Kidney epithelial cell (primary cell): ENCODE measurements around the gene TEX19. TPM values are rescaled to one million over a fixed set of nuclear protein-coding genes. Genes with fewer than 3 reads are reported as not detected.

Experiments
- DNase-seq: peaks from one replicate; pipeline ENCODE4 v3.0.0-alpha.2; 2010; ENCODE audit warnings: low read depth
- H3K27me3 ChIP-seq: 2 replicates; pipeline ENCODE4 v1.6.0; 2011; ENCODE audit warnings: low read length; ENCODE audit not compliant: control insufficient read depth, insufficient read depth
- H3K36me3 ChIP-seq: 2 replicates; pipeline ENCODE4 v1.5.1; 2011; ENCODE audit warnings: low read length; ENCODE audit not compliant: control insufficient read depth, insufficient read depth
- H3K4me3 ChIP-seq: 2 replicates; pipeline ENCODE4 v1.5.1; 2011; ENCODE audit warnings: low read depth, mild to moderate bottlenecking, control low read depth, low read length
- total RNA-seq: library from RNA; depleted of rRNA; stranded (reverse); fragments of >200 nt; gene quantifications from 2 replicates; pipeline ENCODE4 v1.2.3, GENCODE V29; 2015
- TF ChIP-seq, protein P1 (sequence below): IDR thresholded peaks from 2 replicates; pipeline ENCODE4 v1.5.1; 2011; ENCODE audit warnings: mild to moderate bottlenecking, moderate library complexity, low read length, control low read depth, inconsistent platforms; ENCODE audit not compliant: insufficient read depth, poor library complexity, severe bottlenecking

TEX19 gene
- total RNA-seq, 1 donor from 2014 or later, result not detected

GRCh38 chr17:82351713-82352488 is 7.1 kb upstream of the TEX19 start:
- peak; percentile 56 for DNase-seq
- Histone ChIP-seq H3K27me3 (peaks cover 19% of the 10 kb centered on the region), H3K4me3 (no peak overlapping the region), H3K36me3 (no peaks in the 10 kb centered on the region)
- TF ChIP-seq, protein P1, sequence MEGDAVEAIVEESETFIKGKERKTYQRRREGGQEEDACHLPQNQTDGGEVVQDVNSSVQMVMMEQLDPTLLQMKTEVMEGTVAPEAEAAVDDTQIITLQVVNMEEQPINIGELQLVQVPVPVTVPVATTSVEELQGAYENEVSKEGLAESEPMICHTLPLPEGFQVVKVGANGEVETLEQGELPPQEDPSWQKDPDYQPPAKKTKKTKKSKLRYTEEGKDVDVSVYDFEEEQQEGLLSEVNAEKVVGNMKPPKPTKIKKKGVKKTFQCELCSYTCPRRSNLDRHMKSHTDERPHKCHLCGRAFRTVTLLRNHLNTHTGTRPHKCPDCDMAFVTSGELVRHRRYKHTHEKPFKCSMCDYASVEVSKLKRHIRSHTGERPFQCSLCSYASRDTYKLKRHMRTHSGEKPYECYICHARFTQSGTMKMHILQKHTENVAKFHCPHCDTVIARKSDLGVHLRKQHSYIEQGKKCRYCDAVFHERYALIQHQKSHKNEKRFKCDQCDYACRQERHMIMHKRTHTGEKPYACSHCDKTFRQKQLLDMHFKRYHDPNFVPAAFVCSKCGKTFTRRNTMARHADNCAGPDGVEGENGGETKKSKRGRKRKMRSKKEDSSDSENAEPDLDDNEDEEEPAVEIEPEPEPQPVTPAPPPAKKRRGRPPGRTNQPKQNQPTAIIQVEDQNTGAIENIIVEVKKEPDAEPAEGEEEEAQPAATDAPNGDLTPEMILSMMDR, result peak; percentile 92

- DNase-seq, result no peak
- TF ChIP-seq, protein P1, result no peak
- Histone ChIP-seq H3K27me3 (peaks cover 19% of the 10 kb centered on the region), H3K36me3 (no peaks in the 10 kb centered on the region), H3K4me3 (no peak overlapping the region)
Measured at GRCh38 chr17:82353484-82353883, 5.6 kb upstream of the TEX19 start.

- no peak for DNase-seq
- Histone ChIP-seq H3K27me3 (peaks cover 9% of the 10 kb centered on the region), H3K4me3 (no peak overlapping the region), H3K36me3 (no peaks in the 10 kb centered on the region)
- TF ChIP-seq, protein P1, result no peak
Measured at GRCh38 chr17:82354804-82355308, 4.2 kb upstream of the TEX19 start.

GRCh38 chr17:82355770-82356427 is 3.1 kb upstream of the TEX19 start:
- H3K36me3 ChIP-seq, result no peaks in the 10 kb centered on the region
- H3K4me3 ChIP-seq, result no peak overlapping the region
- TF ChIP-seq, protein P1, result no peak
- DNase-seq, result peak; percentile 54
- peaks cover 5% of the 10 kb centered on the region for H3K27me3 ChIP-seq

- peaks cover 3% of the 10 kb centered on the region for H3K27me3 ChIP-seq
- TF ChIP-seq, protein P1, result no peak
- no peaks in the 10 kb centered on the region for H3K36me3 ChIP-seq
- no peak overlapping the region for H3K4me3 ChIP-seq
- no peak for DNase-seq
Measured at GRCh38 chr17:82356845-82357355, 2.1 kb upstream of the TEX19 start.
